ENCODE measurements around the gene PKD1L1. TPM values are rescaled to one million over a fixed set of nuclear protein-coding genes. Genes with fewer than 3 reads are reported as not detected.

The PKD1L1 gene
- total RNA-seq, 1 experiment from 2014 or later = 2.8 TPM

DNA sequence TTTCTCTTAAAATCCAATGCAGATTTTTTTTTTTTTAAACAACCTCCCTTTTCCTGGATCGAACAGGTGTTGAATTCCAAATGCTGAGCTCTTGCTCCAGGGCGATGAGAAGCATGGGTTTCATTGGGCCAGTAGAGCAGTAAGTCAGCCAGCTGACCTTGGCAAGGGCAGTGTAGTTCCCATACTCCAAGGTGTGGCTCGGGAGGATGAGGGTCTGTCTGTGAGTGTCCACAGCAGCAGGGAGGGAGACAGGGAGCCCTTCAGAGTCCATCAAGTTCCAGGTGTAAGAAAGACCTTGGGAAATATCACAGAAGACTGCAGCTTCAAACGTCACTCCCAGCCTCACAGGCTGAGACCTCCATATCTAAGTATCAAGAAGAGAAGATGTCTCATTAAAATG is 50.4 kb downstream of the PKD1L1 start:
- Histone ChIP-seq H3K27me3 (ENCODE audit: low read length) (no peaks in the 10 kb centered on the region), H3K4me2 (ENCODE audit: low read depth, low read length, poor library complexity, severe bottlenecking) (no peak overlapping the region), H3K4me1 (ENCODE audit: low read length) (no peaks in the 10 kb centered on the region), H3K79me2 (ENCODE audit: low read length) (no peaks in the 10 kb centered on the region), H4K20me1 (ENCODE audit: insufficient read depth, low read depth, low read length) (no peaks in the 10 kb centered on the region), H3K4me3 (ENCODE audit: low read length) (no peak overlapping the region), H3K36me3 (ENCODE audit: insufficient read depth, low read length) (no peaks in the 10 kb centered on the region), H3K9me2 (replicated peaks; ENCODE audit: insufficient read depth, low read length) (no peaks in the 10 kb centered on the region), H2AFZ (ENCODE audit: low read length) (no peak overlapping the region), H3K9me3 (ENCODE audit: low read length) (no peaks in the 10 kb centered on the region), H3K9ac (ENCODE audit: low read length) (no peak overlapping the region), H3K27ac (ENCODE audit: low read length) (no peak overlapping the region)
- DNase-seq = no peak

DNA sequence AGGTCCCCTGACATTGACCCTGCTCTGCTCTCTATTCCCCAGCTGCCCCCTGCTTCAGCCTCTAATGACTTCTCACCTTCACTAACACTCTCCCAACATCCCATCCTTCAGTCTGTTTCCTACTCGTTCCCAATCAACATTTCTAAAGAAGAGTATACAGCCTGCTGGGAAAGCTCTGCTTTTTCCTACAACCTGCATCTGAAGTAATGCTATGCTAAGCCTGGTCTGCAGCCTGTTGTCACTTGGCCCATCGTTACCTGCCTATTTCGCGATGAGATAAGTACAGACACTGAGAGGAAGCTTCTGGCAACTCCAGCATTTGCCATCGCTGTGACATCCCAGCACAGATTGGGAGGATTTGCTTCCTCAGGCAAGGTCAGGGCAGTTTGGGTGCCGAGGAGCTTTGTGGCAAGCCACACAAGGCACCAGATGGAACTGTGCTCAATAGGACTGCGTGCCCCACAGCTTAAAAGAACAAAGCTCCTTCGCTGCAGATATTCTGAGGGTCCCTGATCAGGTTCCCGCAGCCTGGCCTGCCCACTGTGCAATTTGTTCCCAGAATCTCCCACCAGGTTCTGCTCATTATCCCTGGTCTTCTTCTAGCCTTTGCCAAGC is 51.4 kb downstream of the PKD1L1 start:
- no peak for DNase-seq
- H3K4me2 ChIP-seq (ENCODE audit: low read depth, low read length, poor library complexity, severe bottlenecking) = no peak overlapping the region
- H3K4me3 ChIP-seq (ENCODE audit: low read length) = no peak overlapping the region
- H3K4me1 ChIP-seq (ENCODE audit: low read length) = no peaks in the 10 kb centered on the region
- H3K36me3 ChIP-seq (ENCODE audit: insufficient read depth, low read length) = no peaks in the 10 kb centered on the region
- H3K27ac ChIP-seq (ENCODE audit: low read length) = no peak overlapping the region
- H3K9me3 ChIP-seq (ENCODE audit: low read length) = no peaks in the 10 kb centered on the region
- no peak overlapping the region for H2AFZ ChIP-seq (ENCODE audit: low read length)
- no peaks in the 10 kb centered on the region for H3K27me3 ChIP-seq (ENCODE audit: low read length)
- H4K20me1 ChIP-seq (ENCODE audit: insufficient read depth, low read depth, low read length) = no peaks in the 10 kb centered on the region
- no peak overlapping the region for H3K9ac ChIP-seq (ENCODE audit: low read length)
- no peaks in the 10 kb centered on the region for H3K79me2 ChIP-seq (ENCODE audit: low read length)
- no peaks in the 10 kb centered on the region for H3K9me2 ChIP-seq (replicated peaks; ENCODE audit: insufficient read depth, low read length)

DNA sequence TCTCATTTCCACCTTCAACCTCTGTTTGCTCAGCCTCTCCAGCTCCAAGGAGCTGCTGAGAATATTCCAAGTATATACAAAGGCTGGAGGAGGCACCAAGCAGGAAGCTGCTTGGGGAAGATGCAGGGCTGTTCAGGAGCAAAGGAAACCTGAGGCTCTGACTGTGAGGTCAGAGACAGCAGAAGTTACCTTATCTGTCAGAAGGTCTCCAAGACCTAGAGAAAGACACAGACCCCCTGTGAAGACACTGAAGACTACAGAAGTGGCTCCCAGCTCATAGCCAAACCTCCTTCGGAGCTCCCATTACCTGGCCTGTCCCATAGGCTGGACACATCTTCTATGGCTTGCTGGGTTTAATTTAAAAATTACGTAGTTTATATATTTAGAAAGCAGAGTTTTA is 53.2 kb downstream of the PKD1L1 start:
- Histone ChIP-seq H3K27ac (ENCODE audit: low read length) (no peak overlapping the region), H3K9me2 (replicated peaks; ENCODE audit: insufficient read depth, low read length) (no peaks in the 10 kb centered on the region), H4K20me1 (ENCODE audit: insufficient read depth, low read depth, low read length) (no peaks in the 10 kb centered on the region), H3K4me3 (ENCODE audit: low read length) (no peak overlapping the region), H3K79me2 (ENCODE audit: low read length) (no peaks in the 10 kb centered on the region), H3K9ac (ENCODE audit: low read length) (no peak overlapping the region), H3K4me1 (ENCODE audit: low read length) (no peaks in the 10 kb centered on the region), H3K36me3 (ENCODE audit: insufficient read depth, low read length) (no peaks in the 10 kb centered on the region), H3K4me2 (ENCODE audit: low read depth, low read length, poor library complexity, severe bottlenecking) (no peak overlapping the region), H3K27me3 (ENCODE audit: low read length) (no peaks in the 10 kb centered on the region), H3K9me3 (ENCODE audit: low read length) (no peaks in the 10 kb centered on the region), H2AFZ (ENCODE audit: low read length) (no peak overlapping the region)
- DNase-seq = no peak

DNA sequence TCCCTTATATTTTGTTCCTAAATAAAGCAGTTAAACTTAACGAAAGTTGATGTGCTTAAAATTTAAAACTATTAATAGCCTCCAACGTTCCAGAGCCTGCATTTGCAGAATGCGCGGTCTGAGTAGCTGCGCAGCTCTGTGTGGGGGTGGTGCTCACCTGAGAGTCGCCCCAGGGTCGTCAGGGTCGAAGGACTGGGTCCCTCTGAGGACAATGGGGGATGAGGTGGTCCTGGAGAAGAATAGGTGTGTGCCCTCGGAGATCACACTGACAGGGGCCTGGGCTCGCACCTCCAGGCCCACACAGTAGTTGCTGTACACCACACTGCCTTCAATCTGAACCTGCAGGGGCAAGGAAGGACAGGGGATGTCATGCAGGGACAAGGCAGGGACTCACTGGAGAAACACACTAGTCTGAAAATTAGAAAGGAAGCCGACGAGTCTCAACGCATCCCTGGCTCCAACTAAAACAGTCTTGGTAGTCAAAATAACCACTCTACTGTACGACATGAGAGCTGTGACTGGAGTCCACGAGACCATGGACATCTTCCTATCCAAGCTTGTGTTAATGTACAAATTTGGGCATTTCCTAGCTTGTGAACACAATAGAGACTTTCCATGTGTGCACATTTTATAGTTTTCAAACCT is 54.4 kb downstream of the PKD1L1 start:
- Histone ChIP-seq H2AFZ (ENCODE audit: low read length) (no peak overlapping the region), H3K9ac (ENCODE audit: low read length) (no peak overlapping the region), H3K79me2 (ENCODE audit: low read length) (no peaks in the 10 kb centered on the region), H3K4me3 (ENCODE audit: low read length) (no peak overlapping the region), H3K4me1 (ENCODE audit: low read length) (no peaks in the 10 kb centered on the region), H3K4me2 (ENCODE audit: low read depth, low read length, poor library complexity, severe bottlenecking) (no peak overlapping the region), H3K27me3 (ENCODE audit: low read length) (no peaks in the 10 kb centered on the region), H4K20me1 (ENCODE audit: insufficient read depth, low read depth, low read length) (no peaks in the 10 kb centered on the region), H3K36me3 (ENCODE audit: insufficient read depth, low read length) (no peaks in the 10 kb centered on the region), H3K27ac (ENCODE audit: low read length) (no peak overlapping the region), H3K9me3 (ENCODE audit: low read length) (no peaks in the 10 kb centered on the region), H3K9me2 (replicated peaks; ENCODE audit: insufficient read depth, low read length) (no peaks in the 10 kb centered on the region)
- DNase-seq = no peak

DNA sequence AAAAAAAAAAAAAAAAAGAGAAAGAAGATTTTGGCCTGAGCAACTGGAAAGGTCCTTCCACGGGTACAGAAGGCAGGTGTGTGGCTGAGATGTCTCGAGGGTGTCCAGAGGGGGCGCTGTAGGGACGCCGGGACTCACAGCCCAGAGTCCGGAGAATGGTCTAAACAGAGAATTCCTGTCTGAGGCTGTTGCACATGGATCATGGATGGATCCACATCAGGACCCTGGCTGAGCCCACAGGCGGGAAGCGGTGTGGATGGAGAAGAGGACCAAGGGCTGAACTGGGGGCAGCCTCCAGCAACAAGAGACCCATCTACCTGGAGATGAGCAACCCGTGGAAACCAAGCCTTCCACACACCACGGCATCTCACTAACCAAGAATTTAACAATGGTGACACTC is 55.0 kb downstream of the PKD1L1 start:
- H3K9ac ChIP-seq (ENCODE audit: low read length) = no peak overlapping the region
- H3K4me1 ChIP-seq (ENCODE audit: low read length) = no peaks in the 10 kb centered on the region
- H3K9me2 ChIP-seq (replicated peaks; ENCODE audit: insufficient read depth, low read length) = no peaks in the 10 kb centered on the region
- H4K20me1 ChIP-seq (ENCODE audit: insufficient read depth, low read depth, low read length) = no peaks in the 10 kb centered on the region
- DNase-seq = peak; percentile 74
- no peak overlapping the region for H3K27ac ChIP-seq (ENCODE audit: low read length)
- no peak overlapping the region for H3K4me3 ChIP-seq (ENCODE audit: low read length)
- no peak overlapping the region for H2AFZ ChIP-seq (ENCODE audit: low read length)
- H3K36me3 ChIP-seq (ENCODE audit: insufficient read depth, low read length) = no peaks in the 10 kb centered on the region
- H3K9me3 ChIP-seq (ENCODE audit: low read length) = no peaks in the 10 kb centered on the region
- no peaks in the 10 kb centered on the region for H3K79me2 ChIP-seq (ENCODE audit: low read length)
- H3K4me2 ChIP-seq (ENCODE audit: low read depth, low read length, poor library complexity, severe bottlenecking) = no peak overlapping the region
- no peaks in the 10 kb centered on the region for H3K27me3 ChIP-seq (ENCODE audit: low read length)

DNA sequence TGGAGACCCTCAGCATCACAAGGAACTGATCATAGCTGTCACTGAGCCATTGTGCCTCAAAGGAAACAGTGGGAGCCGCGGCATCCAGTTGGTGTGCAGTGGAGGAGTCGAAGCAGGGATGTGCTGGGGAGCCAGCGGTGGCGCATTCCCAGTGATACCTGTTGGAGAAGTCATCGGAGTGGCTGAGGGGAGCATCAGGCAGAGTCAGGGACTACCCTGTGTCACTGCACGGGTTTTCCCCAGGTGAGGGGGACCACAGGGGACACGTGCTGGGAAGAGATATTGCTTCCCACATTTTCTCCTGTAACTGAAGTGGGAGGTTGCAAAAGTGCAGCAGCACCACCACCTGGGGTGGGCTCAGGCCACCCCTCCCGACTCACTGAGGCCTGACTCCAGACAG is 57.7 kb downstream of the PKD1L1 start:
- Histone ChIP-seq H3K4me2 (ENCODE audit: low read depth, low read length, poor library complexity, severe bottlenecking) (no peak overlapping the region), H3K79me2 (ENCODE audit: low read length) (no peaks in the 10 kb centered on the region), H2AFZ (ENCODE audit: low read length) (no peak overlapping the region), H3K9me2 (replicated peaks; ENCODE audit: insufficient read depth, low read length) (no peaks in the 10 kb centered on the region), H3K27ac (ENCODE audit: low read length) (no peak overlapping the region), H3K27me3 (ENCODE audit: low read length) (no peaks in the 10 kb centered on the region), H3K4me1 (ENCODE audit: low read length) (no peaks in the 10 kb centered on the region), H4K20me1 (ENCODE audit: insufficient read depth, low read depth, low read length) (no peaks in the 10 kb centered on the region), H3K9me3 (ENCODE audit: low read length) (no peaks in the 10 kb centered on the region), H3K9ac (ENCODE audit: low read length) (no peak overlapping the region), H3K4me3 (ENCODE audit: low read length) (no peak overlapping the region), H3K36me3 (ENCODE audit: insufficient read depth, low read length) (no peaks in the 10 kb centered on the region)
- no peak for DNase-seq

DNA sequence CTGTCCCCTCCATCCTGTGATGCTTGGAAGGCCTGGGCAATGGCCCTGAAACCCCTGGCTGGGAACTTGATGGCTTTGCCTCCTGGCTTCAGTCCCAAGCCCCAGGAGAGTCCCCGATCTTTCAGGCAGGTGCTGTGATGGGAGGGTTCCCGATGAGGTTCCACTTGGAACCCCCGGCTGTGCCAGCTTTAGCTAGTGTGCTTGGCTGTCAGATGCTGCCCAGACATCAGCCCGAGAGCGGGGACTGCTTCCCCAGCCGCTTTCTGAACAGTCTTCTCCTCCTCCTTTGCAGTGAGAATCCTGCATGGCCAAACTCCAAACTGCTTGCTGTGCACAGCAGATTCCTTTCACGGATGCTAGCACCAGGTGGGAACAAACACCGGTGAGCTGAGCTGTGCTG is 58.1 kb downstream of the PKD1L1 start:
- H3K36me3 ChIP-seq (ENCODE audit: insufficient read depth, low read length) = no peaks in the 10 kb centered on the region
- no peak for DNase-seq
- no peak overlapping the region for H3K4me3 ChIP-seq (ENCODE audit: low read length)
- peaks cover under 1% of the 10 kb centered on the region for H3K4me1 ChIP-seq (ENCODE audit: low read length)
- no peak overlapping the region for H3K27ac ChIP-seq (ENCODE audit: low read length)
- H3K4me2 ChIP-seq (ENCODE audit: low read depth, low read length, poor library complexity, severe bottlenecking) = no peak overlapping the region
- no peak overlapping the region for H3K9ac ChIP-seq (ENCODE audit: low read length)
- H3K9me2 ChIP-seq (replicated peaks; ENCODE audit: insufficient read depth, low read length) = no peaks in the 10 kb centered on the region
- no peak overlapping the region for H2AFZ ChIP-seq (ENCODE audit: low read length)
- no peaks in the 10 kb centered on the region for H4K20me1 ChIP-seq (ENCODE audit: insufficient read depth, low read depth, low read length)
- H3K79me2 ChIP-seq (ENCODE audit: low read length) = no peaks in the 10 kb centered on the region
- H3K9me3 ChIP-seq (ENCODE audit: low read length) = no peaks in the 10 kb centered on the region
- H3K27me3 ChIP-seq (ENCODE audit: low read length) = no peaks in the 10 kb centered on the region

DNA sequence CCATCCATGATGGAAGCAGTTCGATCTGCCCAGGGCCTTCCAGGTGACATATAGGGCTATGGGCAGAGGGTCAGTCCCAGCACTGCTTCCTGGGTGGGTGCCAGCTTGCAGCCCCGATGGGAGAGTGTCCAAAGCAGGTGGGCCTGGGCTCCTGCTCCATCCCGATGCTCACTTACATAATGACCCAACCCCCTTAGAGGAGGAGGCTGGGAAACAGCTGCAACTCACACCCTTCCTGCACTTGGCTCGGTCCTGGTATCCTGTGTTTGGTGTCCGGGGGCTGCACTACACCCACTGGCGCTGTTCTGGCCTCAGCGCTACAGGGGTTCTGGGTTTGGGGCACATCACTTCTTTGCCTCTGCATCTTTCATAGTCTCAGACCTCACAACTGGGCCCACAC is 58.5 kb downstream of the PKD1L1 start:
- Histone ChIP-seq H3K27me3 (ENCODE audit: low read length) (no peaks in the 10 kb centered on the region), H3K9ac (ENCODE audit: low read length) (no peak overlapping the region), H3K9me2 (replicated peaks; ENCODE audit: insufficient read depth, low read length) (no peaks in the 10 kb centered on the region), H3K27ac (ENCODE audit: low read length) (no peak overlapping the region), H3K79me2 (ENCODE audit: low read length) (no peaks in the 10 kb centered on the region), H3K4me1 (ENCODE audit: low read length) (peaks cover 5% of the 10 kb centered on the region), H3K4me3 (ENCODE audit: low read length) (no peak overlapping the region), H3K9me3 (ENCODE audit: low read length) (no peaks in the 10 kb centered on the region), H4K20me1 (ENCODE audit: insufficient read depth, low read depth, low read length) (no peaks in the 10 kb centered on the region), H2AFZ (ENCODE audit: low read length) (no peak overlapping the region), H3K36me3 (ENCODE audit: insufficient read depth, low read length) (no peaks in the 10 kb centered on the region), H3K4me2 (ENCODE audit: low read depth, low read length, poor library complexity, severe bottlenecking) (no peak overlapping the region)
- no peak for DNase-seq
